ENCODE measurements around the gene PHLDB2.
A peak's percentile ranks its signal among the peaks of the same experiment; 100 is the strongest.

Gene PHLDB2

GRCh38 chr3:111951032-111951431 is 92.0 kb downstream of the PHLDB2 start:
- no peaks in the 10 kb centered on the region for H3K4me1 Mint-ChIP-seq
- no peak overlapping the region for H3K4me3 Mint-ChIP-seq
- H3K27ac Mint-ChIP-seq, result no peak overlapping the region
- DNase-seq, result no peak
- no peaks in the 10 kb centered on the region for H3K27me3 Mint-ChIP-seq
- ATAC-seq, result no peak
- H3K9me3 Mint-ChIP-seq, result no peaks in the 10 kb centered on the region

GRCh38 chr3:111952086-111952485 is 93.0 kb downstream of the PHLDB2 start:
- Mint-ChIP-seq H3K4me1 (no peaks in the 10 kb centered on the region), H3K9me3 (no peaks in the 10 kb centered on the region), H3K27ac (peak overlapping the region in 1 of 2 donors; percentile 58), H3K27me3 (no peaks in the 10 kb centered on the region), H3K4me3 (no peak overlapping the region)
- no peak for DNase-seq
- no peak for ATAC-seq

- Mint-ChIP-seq H3K27ac (no peak overlapping the region), H3K27me3 (no peaks in the 10 kb centered on the region), H3K9me3 (no peaks in the 10 kb centered on the region), H3K4me1 (no peaks in the 10 kb centered on the region), H3K4me3 (no peak overlapping the region)
- no peak for ATAC-seq
- no peak for DNase-seq
These were observed 93.9 kb downstream of the PHLDB2 start for GRCh38 chr3:111952866-111953450.

- no peak for DNase-seq
- Mint-ChIP-seq H3K27me3 (no peaks in the 10 kb centered on the region), H3K4me1 (no peaks in the 10 kb centered on the region), H3K27ac (no peak overlapping the region), H3K9me3 (no peaks in the 10 kb centered on the region), H3K4me3 (no peak overlapping the region)
- ATAC-seq, result no peak
These were observed 95.3 kb downstream of the PHLDB2 start for GRCh38 chr3:111954228-111954990.

- Mint-ChIP-seq H3K4me1 (no peaks in the 10 kb centered on the region), H3K27me3 (no peaks in the 10 kb centered on the region), H3K9me3 (no peaks in the 10 kb centered on the region), H3K27ac (no peak overlapping the region), H3K4me3 (no peak overlapping the region)
- DNase-seq, result no peak
- ATAC-seq, result no peak
These were observed 96.8 kb downstream of the PHLDB2 start for GRCh38 chr3:111955876-111956275.

- no peak overlapping the region for H3K4me3 Mint-ChIP-seq
- no peaks in the 10 kb centered on the region for H3K27me3 Mint-ChIP-seq
- no peaks in the 10 kb centered on the region for H3K9me3 Mint-ChIP-seq
- no peak for DNase-seq
- no peaks in the 10 kb centered on the region for H3K4me1 Mint-ChIP-seq
- H3K27ac Mint-ChIP-seq, result no peak overlapping the region
- ATAC-seq, result no peak
These were observed 97.4 kb downstream of the PHLDB2 start for GRCh38 chr3:111956449-111956848.

- H3K9me3 Mint-ChIP-seq, result no peaks in the 10 kb centered on the region
- no peaks in the 10 kb centered on the region for H3K4me1 Mint-ChIP-seq
- no peak overlapping the region for H3K4me3 Mint-ChIP-seq
- no peak overlapping the region for H3K27ac Mint-ChIP-seq
- no peak for DNase-seq
- no peak for ATAC-seq
- no peaks in the 10 kb centered on the region for H3K27me3 Mint-ChIP-seq
These were observed 98.1 kb downstream of the PHLDB2 start for GRCh38 chr3:111956995-111957734.

- ATAC-seq (no peak), DNase-seq (no peak)
- Mint-ChIP-seq H3K27me3 (no peaks in the 10 kb centered on the region), H3K27ac (peak overlapping the region in 1 of 2 donors; percentile 48), H3K4me3 (no peak overlapping the region), H3K4me1 (peaks cover 7% of the 10 kb centered on the region), H3K9me3 (no peaks in the 10 kb centered on the region)
These were observed 102.5 kb downstream of the PHLDB2 start for GRCh38 chr3:111961461-111962164.

- ATAC-seq (peak; percentile 66), DNase-seq (no peak)
- no peak overlapping the region for H3K4me3 Mint-ChIP-seq
- H3K9me3 Mint-ChIP-seq, result no peaks in the 10 kb centered on the region
- H3K27ac Mint-ChIP-seq, result no peak overlapping the region
- peaks cover 19% of the 10 kb centered on the region for H3K4me1 Mint-ChIP-seq
- H3K27me3 Mint-ChIP-seq, result no peaks in the 10 kb centered on the region
These were observed 104.4 kb downstream of the PHLDB2 start for GRCh38 chr3:111963424-111963823.

GRCh38 chr3:111965484-111965883 is 106.4 kb downstream of the PHLDB2 start:
- Mint-ChIP-seq H3K4me1 (peaks cover 19% of the 10 kb centered on the region), H3K27me3 (no peaks in the 10 kb centered on the region), H3K4me3 (no peak overlapping the region), H3K27ac (no peak overlapping the region), H3K9me3 (no peaks in the 10 kb centered on the region)
- ATAC-seq, result no peak
- DNase-seq, result no peak

- H3K9me3 Mint-ChIP-seq, result no peaks in the 10 kb centered on the region
- no peaks in the 10 kb centered on the region for H3K27me3 Mint-ChIP-seq
- H3K4me3 Mint-ChIP-seq, result no peak overlapping the region
- peaks cover 19% of the 10 kb centered on the region for H3K4me1 Mint-ChIP-seq
- H3K27ac Mint-ChIP-seq, result no peak overlapping the region
- no peak for ATAC-seq
- no peak for DNase-seq
These were observed 108.0 kb downstream of the PHLDB2 start for GRCh38 chr3:111967068-111967467.

- no peaks in the 10 kb centered on the region for H3K27me3 Mint-ChIP-seq
- H3K9me3 Mint-ChIP-seq, result no peaks in the 10 kb centered on the region
- H3K27ac Mint-ChIP-seq, result no peak overlapping the region
- peaks cover 19% of the 10 kb centered on the region for H3K4me1 Mint-ChIP-seq
- ATAC-seq (peak; percentile 93), DNase-seq (peak; percentile 73 to 78)
- H3K4me3 Mint-ChIP-seq, result peak overlapping the region; percentile 26 to 31
These were observed 108.7 kb downstream of the PHLDB2 start for GRCh38 chr3:111967651-111968274.

GRCh38 chr3:111968319-111969054 is 109.4 kb downstream of the PHLDB2 start:
- H3K9me3 Mint-ChIP-seq, result no peaks in the 10 kb centered on the region
- ATAC-seq (no peak), DNase-seq (no peak)
- H3K27ac Mint-ChIP-seq, result no peak overlapping the region
- no peak overlapping the region for H3K4me3 Mint-ChIP-seq
- peaks cover 19% of the 10 kb centered on the region for H3K4me1 Mint-ChIP-seq
- no peaks in the 10 kb centered on the region for H3K27me3 Mint-ChIP-seq

GRCh38 chr3:111970376-111970775 is 111.3 kb downstream of the PHLDB2 start:
- no peak overlapping the region for H3K4me3 Mint-ChIP-seq
- ATAC-seq, result no peak
- H3K4me1 Mint-ChIP-seq, result peaks cover 19% of the 10 kb centered on the region
- DNase-seq, result no peak
- no peaks in the 10 kb centered on the region for H3K27me3 Mint-ChIP-seq
- no peaks in the 10 kb centered on the region for H3K9me3 Mint-ChIP-seq
- no peak overlapping the region for H3K27ac Mint-ChIP-seq
